ENCODE results near the gene CSMD2. TPM values are rescaled to one million over a fixed set of nuclear protein-coding genes. Genes with fewer than 3 reads are reported as not detected.

The CSMD2 gene
- total and polyA plus RNA-seq, 2 donors (not counting 1 experiment from before 2014, with no cell fraction given): 2.2 to 7.6 TPM

DNA sequence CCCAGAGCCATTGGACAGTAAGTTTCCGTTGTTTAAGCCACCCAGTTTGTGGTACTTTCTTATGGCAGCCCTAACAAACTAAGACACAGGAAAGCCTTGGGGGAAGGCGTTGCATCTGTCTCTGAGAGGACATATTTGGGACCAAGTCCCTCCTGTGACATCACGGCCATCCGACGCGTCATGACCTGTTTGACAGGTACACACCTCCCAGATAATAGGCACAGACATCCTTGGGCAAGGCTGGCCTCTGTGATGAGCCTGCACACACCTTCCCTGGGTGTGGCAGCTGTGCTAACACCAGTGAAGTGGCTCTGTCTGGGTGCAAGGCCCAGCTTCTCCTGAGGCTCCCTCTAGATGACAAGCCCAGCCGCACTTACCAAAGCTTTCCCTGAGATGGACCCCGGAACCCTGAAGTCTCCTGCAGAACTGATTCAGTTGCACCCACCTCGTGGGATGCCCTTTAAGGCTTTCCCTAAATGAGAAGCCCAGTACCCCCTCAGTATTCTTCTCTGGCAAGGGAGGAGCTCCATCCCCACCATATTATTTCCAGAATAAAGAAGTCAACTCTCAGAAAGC lies 556.1 kb downstream of the CSMD2 start:
- no peaks in the 10 kb centered on the region for H3K9me3 ChIP-seq (ENCODE audit: control insufficient read depth, insufficient read depth, low read depth, low read length)
- H3K79me2 ChIP-seq (ENCODE audit: control insufficient read depth, insufficient read depth, low read length): no peaks in the 10 kb centered on the region
- H3K27ac ChIP-seq (ENCODE audit: insufficient read depth, low read length): no peak overlapping the region
- no peak for DNase-seq (ENCODE audit: low read depth in 2 of 2)
- H4K20me1 ChIP-seq (ENCODE audit: control insufficient read depth, extremely low read depth, insufficient read depth, low read length): no peaks in the 10 kb centered on the region
- no peaks in the 10 kb centered on the region for H3K27me3 ChIP-seq (ENCODE audit: control insufficient read depth, insufficient read depth, low read length)
- TF ChIP-seq CTCF (conservative IDR thresholded peaks at IDR 0.05 in 1 of 2, IDR thresholded peaks at IDR 0.05 in 1 of 2; ENCODE audit: low read depth in 1 of 2, low read length in 2 of 2): no peak
- TF ChIP-seq EZH2 (IDR thresholded peaks at IDR 0.05; ENCODE audit: low read length, missing control alignments): no peak
- H3K4me2 ChIP-seq (ENCODE audit: extremely low read depth, insufficient read depth, low read length): no peak overlapping the region
- no peak overlapping the region for H2AFZ ChIP-seq (ENCODE audit: low read length)
- no peaks in the 10 kb centered on the region for H3K4me1 ChIP-seq (ENCODE audit: control insufficient read depth, extremely low read depth, insufficient read depth, low read length)
- no peak overlapping the region for H3K9ac ChIP-seq (ENCODE audit: insufficient read depth, low read length)
- no peaks in the 10 kb centered on the region for H3K36me3 ChIP-seq (ENCODE audit: control insufficient read depth, insufficient read depth, low read length)
- H3K4me3 ChIP-seq (replicated peaks in 1 of 4; ENCODE audit: control extremely low read depth in 1 of 4, insufficient read depth in 1 of 4, low read depth in 3 of 4, low read length in 4 of 4): no peak overlapping the region

DNA sequence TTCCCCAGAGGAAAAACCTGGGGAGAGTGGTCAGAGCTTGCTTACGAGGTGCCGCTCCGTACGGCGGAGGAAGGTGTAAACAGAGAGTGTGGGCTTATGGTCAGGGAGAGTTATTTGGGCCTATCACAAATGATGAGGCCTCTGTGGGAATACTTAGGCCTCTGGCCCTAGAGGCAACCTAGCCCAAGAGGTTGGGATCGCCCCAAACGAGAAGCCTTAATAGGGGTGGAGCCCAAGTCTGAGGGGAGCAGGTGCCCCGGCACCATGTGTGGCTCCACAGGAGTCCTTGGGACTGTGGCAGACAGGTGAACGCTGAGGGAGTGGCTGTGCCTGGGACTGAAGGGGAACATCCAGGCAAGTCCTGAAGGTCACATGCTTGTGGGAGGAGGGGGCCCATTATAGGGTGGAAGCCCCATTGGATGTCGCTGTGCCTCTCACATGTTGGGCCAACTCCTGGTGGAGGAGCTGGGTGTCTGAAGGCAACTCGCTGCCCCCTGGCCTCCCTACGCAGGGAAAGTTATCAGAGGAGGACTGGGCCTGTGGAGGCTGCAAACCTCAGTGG lies 557.5 kb downstream of the CSMD2 start:
- H3K9me3 ChIP-seq (ENCODE audit: control insufficient read depth, insufficient read depth, low read depth, low read length): no peaks in the 10 kb centered on the region
- TF ChIP-seq CTCF (conservative IDR thresholded peaks at IDR 0.05 in 1 of 2, IDR thresholded peaks at IDR 0.05 in 1 of 2; ENCODE audit: low read depth in 1 of 2, low read length in 2 of 2) (no peak), EZH2 (IDR thresholded peaks at IDR 0.05; ENCODE audit: low read length, missing control alignments) (no peak)
- H3K79me2 ChIP-seq (ENCODE audit: control insufficient read depth, insufficient read depth, low read length): no peaks in the 10 kb centered on the region
- H3K4me1 ChIP-seq (ENCODE audit: control insufficient read depth, extremely low read depth, insufficient read depth, low read length): no peaks in the 10 kb centered on the region
- H3K4me2 ChIP-seq (ENCODE audit: extremely low read depth, insufficient read depth, low read length): no peak overlapping the region
- H3K9ac ChIP-seq (ENCODE audit: insufficient read depth, low read length): no peak overlapping the region
- no peaks in the 10 kb centered on the region for H3K36me3 ChIP-seq (ENCODE audit: control insufficient read depth, insufficient read depth, low read length)
- H3K27ac ChIP-seq (ENCODE audit: insufficient read depth, low read length): no peak overlapping the region
- no peaks in the 10 kb centered on the region for H4K20me1 ChIP-seq (ENCODE audit: control insufficient read depth, extremely low read depth, insufficient read depth, low read length)
- H3K27me3 ChIP-seq (ENCODE audit: control insufficient read depth, insufficient read depth, low read length): no peaks in the 10 kb centered on the region
- H3K4me3 ChIP-seq (replicated peaks in 1 of 4; ENCODE audit: control extremely low read depth in 1 of 4, insufficient read depth in 1 of 4, low read depth in 3 of 4, low read length in 4 of 4): no peak overlapping the region
- H2AFZ ChIP-seq (ENCODE audit: low read length): no peak overlapping the region
- no peak for DNase-seq (ENCODE audit: low read depth in 2 of 2)

DNA sequence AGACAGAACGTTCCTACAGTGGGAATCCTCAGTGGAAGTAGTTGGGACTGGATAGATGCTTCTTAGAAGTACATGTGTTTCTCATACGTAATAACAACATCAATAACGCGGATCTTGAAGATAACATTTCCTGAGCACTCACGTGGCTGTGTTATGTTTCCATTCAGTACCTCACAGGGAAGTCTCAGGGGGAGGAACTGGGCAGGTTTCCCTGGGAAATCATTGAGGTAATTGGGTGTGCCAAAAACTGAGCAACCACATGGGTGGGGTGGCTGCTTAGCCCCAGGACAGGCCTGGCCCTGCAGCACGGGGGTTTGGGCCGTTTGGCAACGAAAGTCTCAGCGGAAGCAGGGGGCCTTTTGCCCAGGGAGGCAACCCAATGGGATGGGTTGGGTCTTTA lies 558.8 kb downstream of the CSMD2 start:
- Histone ChIP-seq H3K27me3 (ENCODE audit: control insufficient read depth, insufficient read depth, low read length) (no peaks in the 10 kb centered on the region), H3K4me3 (replicated peaks in 1 of 4; ENCODE audit: control extremely low read depth in 1 of 4, insufficient read depth in 1 of 4, low read depth in 3 of 4, low read length in 4 of 4) (no peak overlapping the region), H3K79me2 (ENCODE audit: control insufficient read depth, insufficient read depth, low read length) (no peaks in the 10 kb centered on the region), H3K9me3 (ENCODE audit: control insufficient read depth, insufficient read depth, low read depth, low read length) (no peaks in the 10 kb centered on the region), H3K9ac (ENCODE audit: insufficient read depth, low read length) (no peak overlapping the region), H3K27ac (ENCODE audit: insufficient read depth, low read length) (no peak overlapping the region), H2AFZ (ENCODE audit: low read length) (no peak overlapping the region), H4K20me1 (ENCODE audit: control insufficient read depth, extremely low read depth, insufficient read depth, low read length) (no peaks in the 10 kb centered on the region), H3K4me1 (ENCODE audit: control insufficient read depth, extremely low read depth, insufficient read depth, low read length) (no peaks in the 10 kb centered on the region), H3K4me2 (ENCODE audit: extremely low read depth, insufficient read depth, low read length) (no peak overlapping the region), H3K36me3 (ENCODE audit: control insufficient read depth, insufficient read depth, low read length) (no peaks in the 10 kb centered on the region)
- no peak for TF ChIP-seq EZH2 (IDR thresholded peaks at IDR 0.05; ENCODE audit: low read length, missing control alignments)
- TF ChIP-seq CTCF (conservative IDR thresholded peaks at IDR 0.05 in 1 of 2, IDR thresholded peaks at IDR 0.05 in 1 of 2; ENCODE audit: low read depth in 1 of 2, low read length in 2 of 2): no peak
- DNase-seq (ENCODE audit: low read depth in 2 of 2): no peak
